Ishikawa (cell line): Measurements from ENCODE around the gene VAMP8.

ENCODE experiments used
- CEBPB ChIP-seq: IDR thresholded peaks from 2 replicates; pipeline ENCODE4 v1.6.1; 2012
- CREB1 ChIP-seq: IDR thresholded peaks from 2 replicates; pipeline ENCODE4 v1.6.1; 2012; ENCODE audit warnings: low read depth
- EGR1 ChIP-seq: IDR thresholded peaks from 2 replicates; pipeline ENCODE4 v1.6.1; 2012
- EP300 ChIP-seq: IDR thresholded peaks from 2 replicates; pipeline ENCODE4 v1.6.1; 2012; ENCODE audit warnings: borderline replicate concordance
- FOXM1 ChIP-seq: IDR thresholded peaks from 2 replicates; pipeline ENCODE4 v1.6.1; 2012; ENCODE audit warnings: low read depth, borderline replicate concordance
- NFIC ChIP-seq: IDR thresholded peaks from 2 replicates; pipeline ENCODE4 v1.6.1; 2012
- RAD21 ChIP-seq: IDR thresholded peaks from 2 replicates; pipeline ENCODE4 v1.6.1; 2012; ENCODE audit warnings: low read depth
- TAF1 ChIP-seq: IDR thresholded peaks from 2 replicates; pipeline ENCODE4 v1.6.1; 2012; ENCODE audit warnings: low read depth, mild to moderate bottlenecking
- TCF12 ChIP-seq: IDR thresholded peaks from 2 replicates; pipeline ENCODE4 v1.6.1; 2012; ENCODE audit warnings: low read depth
- YY1 ChIP-seq: IDR thresholded peaks from 2 replicates; pipeline ENCODE4 v1.6.1; 2012; ENCODE audit warnings: low read depth
- TF ChIP-seq, protein P1 (sequence below): IDR thresholded peaks from 2 replicates; pipeline ENCODE4 v1.6.1; 2012; ENCODE audit warnings: low read depth, mild to moderate bottlenecking
- TF ChIP-seq, protein P2 (sequence below): IDR thresholded peaks from 2 replicates; pipeline ENCODE4 v1.6.1; 2012

DNA sequence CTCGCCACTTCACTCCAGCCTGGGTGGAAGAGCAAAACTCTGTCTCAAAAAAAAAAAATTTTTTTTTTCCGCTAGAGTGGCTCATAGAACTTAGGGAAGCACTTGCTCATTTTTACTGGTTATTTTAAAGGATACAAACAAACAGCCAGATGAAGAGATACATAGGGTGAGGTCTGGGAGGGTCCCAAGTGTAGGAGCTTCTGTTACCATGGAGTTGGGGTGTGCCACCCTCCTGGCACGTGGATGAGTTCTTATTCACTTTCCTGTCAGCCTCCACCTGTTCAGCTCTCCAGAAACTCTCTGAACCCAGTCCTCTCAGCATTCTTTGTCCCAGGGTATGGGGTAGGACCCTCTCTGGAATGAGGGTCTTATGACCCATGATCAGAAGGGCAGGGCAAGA is 43.3 kb upstream of the VAMP8 start:
- TF ChIP-seq YY1 = no peak
- TF ChIP-seq, protein P1, sequence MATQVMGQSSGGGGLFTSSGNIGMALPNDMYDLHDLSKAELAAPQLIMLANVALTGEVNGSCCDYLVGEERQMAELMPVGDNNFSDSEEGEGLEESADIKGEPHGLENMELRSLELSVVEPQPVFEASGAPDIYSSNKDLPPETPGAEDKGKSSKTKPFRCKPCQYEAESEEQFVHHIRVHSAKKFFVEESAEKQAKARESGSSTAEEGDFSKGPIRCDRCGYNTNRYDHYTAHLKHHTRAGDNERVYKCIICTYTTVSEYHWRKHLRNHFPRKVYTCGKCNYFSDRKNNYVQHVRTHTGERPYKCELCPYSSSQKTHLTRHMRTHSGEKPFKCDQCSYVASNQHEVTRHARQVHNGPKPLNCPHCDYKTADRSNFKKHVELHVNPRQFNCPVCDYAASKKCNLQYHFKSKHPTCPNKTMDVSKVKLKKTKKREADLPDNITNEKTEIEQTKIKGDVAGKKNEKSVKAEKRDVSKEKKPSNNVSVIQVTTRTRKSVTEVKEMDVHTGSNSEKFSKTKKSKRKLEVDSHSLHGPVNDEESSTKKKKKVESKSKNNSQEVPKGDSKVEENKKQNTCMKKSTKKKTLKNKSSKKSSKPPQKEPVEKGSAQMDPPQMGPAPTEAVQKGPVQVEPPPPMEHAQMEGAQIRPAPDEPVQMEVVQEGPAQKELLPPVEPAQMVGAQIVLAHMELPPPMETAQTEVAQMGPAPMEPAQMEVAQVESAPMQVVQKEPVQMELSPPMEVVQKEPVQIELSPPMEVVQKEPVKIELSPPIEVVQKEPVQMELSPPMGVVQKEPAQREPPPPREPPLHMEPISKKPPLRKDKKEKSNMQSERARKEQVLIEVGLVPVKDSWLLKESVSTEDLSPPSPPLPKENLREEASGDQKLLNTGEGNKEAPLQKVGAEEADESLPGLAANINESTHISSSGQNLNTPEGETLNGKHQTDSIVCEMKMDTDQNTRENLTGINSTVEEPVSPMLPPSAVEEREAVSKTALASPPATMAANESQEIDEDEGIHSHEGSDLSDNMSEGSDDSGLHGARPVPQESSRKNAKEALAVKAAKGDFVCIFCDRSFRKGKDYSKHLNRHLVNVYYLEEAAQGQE = no peak
- TF ChIP-seq, protein P2, sequence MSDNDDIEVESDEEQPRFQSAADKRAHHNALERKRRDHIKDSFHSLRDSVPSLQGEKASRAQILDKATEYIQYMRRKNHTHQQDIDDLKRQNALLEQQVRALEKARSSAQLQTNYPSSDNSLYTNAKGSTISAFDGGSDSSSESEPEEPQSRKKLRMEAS = no peak
- no peak for TF ChIP-seq RAD21
- no peak for TF ChIP-seq FOXM1
- no peak for TF ChIP-seq EGR1
- TF ChIP-seq NFIC = no peak
- no peak for TF ChIP-seq EP300
- TF ChIP-seq CREB1 = no peak
- TF ChIP-seq TAF1 = no peak
- TF ChIP-seq CEBPB = no peak
- TF ChIP-seq TCF12 = no peak
